Stimulated activated CD4-positive, alpha-beta T cell treated with anti-CD3 and anti-CD28 coated beads, Interleukin-4, amount 100 ng/mL, for 24 hours (primary cell): ENCODE measurements around the gene C4orf33.
"Not testable (repeated sequence)": the region's sequence is repeated elsewhere in the genome, so short reads cannot be mapped to it uniquely, and the experiment has no call there.

Experiments used
- DNase-seq: peaks from one replicate; pipeline ENCODE4 v3.0.0-alpha.2; 2020

Gene C4orf33

GRCh38 chr4:129095811-129096454 lies at the start of gene C4orf33:
Gene C4orf33, plus strand, starts transcription at chr4:129096152. Its CDS starts 6,459 bp downstream, at chr4:129102611.
- DNase-seq, result peak; percentile 82

- DNase-seq, result no peak
Observed at GRCh38 chr4:129059028-129059427, 36.9 kb upstream of the C4orf33 start.

- no peak for DNase-seq
Observed at GRCh38 chr4:129062580-129062979, 33.4 kb upstream of the C4orf33 start.

- no peak for DNase-seq
Observed at GRCh38 chr4:129063640-129064039, 32.3 kb upstream of the C4orf33 start.

- no peak for DNase-seq
Observed at GRCh38 chr4:129064717-129065116, 31.2 kb upstream of the C4orf33 start.

GRCh38 chr4:129069537-129069936 lies 26.4 kb upstream of the C4orf33 start:
- DNase-seq, result not testable (repeated sequence)

GRCh38 chr4:129077326-129077725 lies 18.6 kb upstream of the C4orf33 start:
- no peak for DNase-seq

GRCh38 chr4:129080129-129080528 lies 15.8 kb upstream of the C4orf33 start:
- DNase-seq, result no peak

GRCh38 chr4:129082302-129082701 lies 13.7 kb upstream of the C4orf33 start:
- DNase-seq, result no peak

- no peak for DNase-seq
Observed at GRCh38 chr4:129085472-129085871, 10.5 kb upstream of the C4orf33 start.

GRCh38 chr4:129087516-129087915 lies 8.4 kb upstream of the C4orf33 start:
- DNase-seq, result no peak

- no peak for DNase-seq
Observed at GRCh38 chr4:129092631-129093190, 3.2 kb upstream of the C4orf33 start.

GRCh38 chr4:129093191-129093920 lies 2.6 kb upstream of the C4orf33 start, which contains the start of gene SCLT1:
Gene SCLT1, minus strand, starts transcription at chr4:129093539. Its CDS starts 436 bp downstream, at chr4:129093103.
- peak; percentile 97 for DNase-seq

GRCh38 chr4:129094347-129094746 lies 1.6 kb upstream of the C4orf33 start:
- no peak for DNase-seq

GRCh38 chr4:129098531-129099001 lies 2.6 kb downstream of the C4orf33 start:
- no peak for DNase-seq

- DNase-seq, result no peak
Observed at GRCh38 chr4:129109965-129110824, 14.2 kb downstream of the C4orf33 start.

- no peak for DNase-seq
Observed at GRCh38 chr4:129110931-129111330, 15.0 kb downstream of the C4orf33 start.

- DNase-seq, result no peak
Observed at GRCh38 chr4:129111919-129112318, 16.0 kb downstream of the C4orf33 start.

GRCh38 chr4:129113434-129113833 lies 17.5 kb downstream of the C4orf33 start:
- no peak for DNase-seq

GRCh38 chr4:129113919-129114318 lies 18.0 kb downstream of the C4orf33 start:
- DNase-seq, result no peak

- DNase-seq, result no peak
Observed at GRCh38 chr4:129117705-129118104, 21.8 kb downstream of the C4orf33 start.

GRCh38 chr4:129126614-129127013 lies 30.7 kb downstream of the C4orf33 start:
- DNase-seq, result not testable (repeated sequence)

GRCh38 chr4:129129143-129129542 lies 33.2 kb downstream of the C4orf33 start:
- DNase-seq, result no peak
